B cell (primary cell): ENCODE measurements around the gene NPM3. TPM values are rescaled to one million over a fixed set of nuclear protein-coding genes. Genes with fewer than 3 reads are reported as not detected.

Experiments used
- ATAC-seq: fragments of 200-7000 bp; cut with Tn5 transposase; one replicate; pipeline ENCODE4 v1.10.0; 2021; ENCODE audit warnings: low read depth, mild to moderate bottlenecking, moderate number of reproducible peaks, moderate library complexity
- CTCF ChIA-PET: fragments of 350-600 bp; sonication (Branson Sonifier 250); formaldehyde crosslinking; loops from one replicate; lab custom pipeline; 2021; ENCODE audit warnings: antibody characterized with exemption, inconsistent platforms; lab: Charles Lee
- POLR2A ChIA-PET: fragments of 350-600 bp; sonication (Branson Sonifier 250); formaldehyde crosslinking; loops from one replicate; lab custom pipeline; 2021; ENCODE audit warnings: antibody characterized with exemption; lab: Charles Lee
- DNase-seq: peaks from one replicate; pipeline ENCODE4 v3.0.0; 2013
- H2AFZ ChIP-seq: 2 replicates; pipeline ENCODE4 v1.6.1; 2012; ENCODE audit warnings: mild to moderate bottlenecking, low read depth, low read length; ENCODE audit not compliant: insufficient read depth, poor library complexity, severe bottlenecking
- H3K27ac ChIP-seq, 2 donors: 1 replicate in 1 of 2; 2 replicates in 1 of 2; pipeline ENCODE4 v1.5.1; 2012 to 2013; ENCODE audit warnings: low read length in 2 of 2, mild to moderate bottlenecking in 2 of 2, moderate library complexity in 1 of 2
- H3K27me3 ChIP-seq, 4 experiments: fragments of 200-600 bp in 1 of 4; sonication (generic) in 1 of 4; replicated peaks in 1 of 4; 1 replicate in 2 of 4; 2 replicates in 2 of 4; pipeline versions ENCODE4 v1.6.1 to v1.7.0; 2013 to 2016; ENCODE audit warnings: low read length in 3 of 4, mild to moderate bottlenecking in 2 of 4, mixed read lengths in 1 of 4, moderate library complexity in 1 of 4; ENCODE audit not compliant: insufficient read depth in 4 of 4, control insufficient read depth in 3 of 4; ENCODE audit errors: control extremely low read depth in 1 of 4
- H3K36me3 ChIP-seq, 2 experiments: replicated peaks in 1 of 2; 1 replicate in 1 of 2; 2 replicates in 1 of 2; pipeline versions ENCODE4 v1.6.1 to v1.7.1; 2013; ENCODE audit warnings: low read length in 1 of 2; ENCODE audit not compliant: insufficient read depth in 2 of 2, control insufficient read depth in 1 of 2; ENCODE audit errors: control extremely low read depth in 1 of 2, extremely low read depth in 1 of 2
- H3K4me1 ChIP-seq, 2 donors: fragments of 200-600 bp in 1 of 2; sonication (generic) in 1 of 2; 1 replicate in 1 of 2; 2 replicates in 1 of 2; pipeline versions ENCODE4 v1.5.1 to v1.6.1; 2013 to 2017; ENCODE audit warnings: low read length in 2 of 2; ENCODE audit not compliant: control insufficient read depth in 2 of 2, insufficient read depth in 2 of 2
- H3K4me2 ChIP-seq: replicated peaks from 2 replicates; pipeline ENCODE3; 2012; ENCODE audit warnings: mild to moderate bottlenecking, low read depth, low read length; ENCODE audit not compliant: poor library complexity, severe bottlenecking
- H3K4me3 ChIP-seq, 5 experiments: fragments of 200-600 bp in 1 of 5; sonication (generic) in 1 of 5; 1 replicate in 3 of 5; 2 replicates in 2 of 5; pipeline versions ENCODE4 v1.5.1 to v1.7.0; 2011 to 2016; ENCODE audit warnings: low read length in 4 of 5, mild to moderate bottlenecking in 4 of 5, low read depth in 2 of 5, control low read depth in 1 of 5, moderate library complexity in 1 of 5; ENCODE audit not compliant: insufficient read depth in 1 of 5; ENCODE audit errors: control extremely low read depth in 1 of 5, extremely low read depth in 1 of 5
- H3K79me2 ChIP-seq: fragments of 200-600 bp; sonication (generic); one replicate; pipeline ENCODE4 v1.6.0; 2016; ENCODE audit warnings: low read length; ENCODE audit not compliant: control insufficient read depth, insufficient read depth
- H3K9ac ChIP-seq: fragments of 200-600 bp; sonication (generic); 2 replicates; pipeline ENCODE4 v1.6.1; 2017; ENCODE audit warnings: mild to moderate bottlenecking, low read length, moderate library complexity
- H3K9me3 ChIP-seq, 3 donors: one replicate each; pipeline versions ENCODE4 v1.6.1 to v1.7.1; 2013; ENCODE audit warnings: low read length in 2 of 3; ENCODE audit not compliant: control insufficient read depth in 2 of 3, insufficient read depth in 1 of 3; ENCODE audit errors: control extremely low read depth in 1 of 3
- H4K20me1 ChIP-seq: 2 replicates; pipeline ENCODE4 v1.6.0; 2012; ENCODE audit warnings: mild to moderate bottlenecking, low read length; ENCODE audit not compliant: insufficient read depth, control insufficient read depth, poor library complexity, severe bottlenecking
- H3K27ac Mint-ChIP-seq: one replicate; pipeline ENCODE4 v1.8.0; 2021; ENCODE audit warnings: mixed read lengths
- H3K27me3 Mint-ChIP-seq: one replicate; pipeline ENCODE4 v1.8.0; 2021; ENCODE audit warnings: mixed read lengths
- H3K4me1 Mint-ChIP-seq: one replicate; pipeline ENCODE4 v1.8.0; 2021; ENCODE audit warnings: mixed read lengths
- H3K4me3 Mint-ChIP-seq: one replicate; pipeline ENCODE4 v1.8.0; 2021; ENCODE audit warnings: mixed read lengths
- H3K9me3 Mint-ChIP-seq: one replicate; pipeline ENCODE4 v1.8.0; 2022; ENCODE audit warnings: mixed read lengths; ENCODE audit not compliant: insufficient read depth
- CTCF ChIP-seq: fragments of 200-600 bp; IDR thresholded peaks from one replicate; pipeline ENCODE4 v1.8.0; 2022; ENCODE audit warnings: antibody characterized with exemption, mild to moderate bottlenecking
- EZH2 ChIP-seq: IDR thresholded peaks from 2 replicates; pipeline ENCODE4 v1.6.1; 2012; ENCODE audit warnings: borderline replicate concordance, low read depth, mild to moderate bottlenecking, moderate library complexity, low read length; ENCODE audit not compliant: insufficient read depth, poor library complexity, severe bottlenecking
- WGBS: methylation state at CpG from one replicate; pipeline ENCODE4 v1.1.5; 2013; ENCODE audit warnings: missing lambda C conversion rate; ENCODE audit not compliant: insufficient coverage; 5-methylcytosine and 5-hydroxymethylcytosine counted together
- intact Hi-C: fragments of 100-400 bp; cut with micrococcal nuclease; formaldehyde crosslinking; loops from one replicate; pipeline ENCODE4 v1.10.0; 2022
- polyA plus RNA-seq: library from polyadenylated mRNA; depleted of rRNA; stranded (reverse); fragments of >200 nt; gene quantifications from 2 replicates; pipeline ENCODE4 v1.2.3, GENCODE V29; 2012
- total RNA-seq, 2 donors: library from RNA; stranded (reverse); fragments of 120-200 nt in 1 of 2; gene quantifications; 1 replicate in 1 of 2; 2 replicates in 1 of 2; pipeline versions ENCODE4 v1.2.3 to v1.2.4, GENCODE V29; 2013 to 2022

NPM3 gene
- total and polyA plus RNA-seq, 2 donors (not counting 1 experiment from before 2014, with no cell fraction given): 7.7 to 13.5 TPM

- Mint-ChIP-seq H3K27me3 (peaks cover 65% of the 10 kb centered on the region), H3K9me3 (no peaks in the 10 kb centered on the region), H3K4me3 (no peak overlapping the region), H3K4me1 (peaks cover 12% of the 10 kb centered on the region), H3K27ac (no peak overlapping the region)
- Histone ChIP-seq H3K27ac (no peak overlapping the region), H3K36me3 (no peaks in the 10 kb centered on the region), H4K20me1 (no peaks in the 10 kb centered on the region), H3K4me3 (no peak overlapping the region), H3K4me2 (no peak overlapping the region), H2AFZ (no peak overlapping the region), H3K27me3 (peaks cover 0 to 48% (median 22%) of the 10 kb centered on the region in 4 experiments), H3K79me2 (no peaks in the 10 kb centered on the region), H3K9me3 (peaks cover 0 to 1% (median 0%) of the 10 kb centered on the region in 3 donors), H3K4me1 (peaks cover 10 to 14% of the 10 kb centered on the region in 2 donors), H3K9ac (no peak overlapping the region)
- ATAC-seq (no peak), DNase-seq (no peak)
- intact Hi-C loops: no loop called here
- POLR2A ChIA-PET: no interaction called here
- no peak for TF ChIP-seq CTCF
- no peak for TF ChIP-seq EZH2
- CTCF ChIA-PET: interaction anchor here (0.5 to 0.7 kb wide), 2 partner anchors 46 to 1107 kb away, joined by 3 to 4 read pairs; no protein-coding TSS in a partner anchor
- WGBS: no CpG with 5 or more reads among the region's 5 CpGs
Observed at GRCh38 chr10:101769541-101770180, 13.6 kb downstream of the NPM3 start.

- Histone ChIP-seq H3K4me1 (peaks cover under 1 to 5% of the 10 kb centered on the region in 2 donors), H3K27me3 (peaks cover 0 to 40% (median 18%) of the 10 kb centered on the region in 4 experiments), H3K9me3 (peaks cover 0 to 2% (median 0%) of the 10 kb centered on the region in 3 donors), H3K9ac (no peak overlapping the region), H3K36me3 (no peaks in the 10 kb centered on the region), H3K27ac (no peak overlapping the region), H2AFZ (no peak overlapping the region), H3K79me2 (no peaks in the 10 kb centered on the region), H3K4me2 (no peak overlapping the region), H4K20me1 (no peaks in the 10 kb centered on the region), H3K4me3 (no peak overlapping the region)
- Mint-ChIP-seq H3K27ac (no peak overlapping the region), H3K9me3 (no peaks in the 10 kb centered on the region), H3K4me3 (no peak overlapping the region), H3K4me1 (peaks cover 4% of the 10 kb centered on the region), H3K27me3 (peaks cover 59% of the 10 kb centered on the region)
- DNase-seq (no peak), ATAC-seq (no peak)
- intact Hi-C loops: no loop called here
- ChIA-PET CTCF (no interaction called here), POLR2A (no interaction called here)
- TF ChIP-seq EZH2 (no peak), CTCF (no peak)
- 84% methylated on average over 8 of the region's 8 CpGs for WGBS
Observed at GRCh38 chr10:101768791-101769170, 14.5 kb downstream of the NPM3 start.
